Prostate gland (tissue), 2 donors: ENCODE data around the gene DDX49.

ENCODE experiments used
- POLR2A ChIP-seq: fragments of 450-650 bp; IDR thresholded peaks from one replicate; pipeline ENCODE4 v1.6.1; 2016; ENCODE audit warnings: antibody characterized with exemption, mild to moderate bottlenecking
- POLR2AphosphoS5 ChIP-seq: sonication (generic); formaldehyde crosslinking; IDR thresholded peaks from one replicate; pipeline ENCODE4 v1.6.1; 2017; ENCODE audit warnings: antibody characterized with exemption
- TF ChIP-seq, protein P1 (sequence below), 4 experiments: fragments of 200-600 bp in 2 of 4; fragments of 450-650 bp in 2 of 4; sonication (generic) in 2 of 4; IDR thresholded peaks; 1 replicate in 3 of 4; 2 replicates in 1 of 4; pipeline ENCODE4 v1.5.1; 2016 to 2019; ENCODE audit warnings: antibody characterized with exemption in 4 of 4, mild to moderate bottlenecking in 2 of 4, moderate library complexity in 2 of 4

- no peak for TF ChIP-seq POLR2A
- TF ChIP-seq, protein P1, sequence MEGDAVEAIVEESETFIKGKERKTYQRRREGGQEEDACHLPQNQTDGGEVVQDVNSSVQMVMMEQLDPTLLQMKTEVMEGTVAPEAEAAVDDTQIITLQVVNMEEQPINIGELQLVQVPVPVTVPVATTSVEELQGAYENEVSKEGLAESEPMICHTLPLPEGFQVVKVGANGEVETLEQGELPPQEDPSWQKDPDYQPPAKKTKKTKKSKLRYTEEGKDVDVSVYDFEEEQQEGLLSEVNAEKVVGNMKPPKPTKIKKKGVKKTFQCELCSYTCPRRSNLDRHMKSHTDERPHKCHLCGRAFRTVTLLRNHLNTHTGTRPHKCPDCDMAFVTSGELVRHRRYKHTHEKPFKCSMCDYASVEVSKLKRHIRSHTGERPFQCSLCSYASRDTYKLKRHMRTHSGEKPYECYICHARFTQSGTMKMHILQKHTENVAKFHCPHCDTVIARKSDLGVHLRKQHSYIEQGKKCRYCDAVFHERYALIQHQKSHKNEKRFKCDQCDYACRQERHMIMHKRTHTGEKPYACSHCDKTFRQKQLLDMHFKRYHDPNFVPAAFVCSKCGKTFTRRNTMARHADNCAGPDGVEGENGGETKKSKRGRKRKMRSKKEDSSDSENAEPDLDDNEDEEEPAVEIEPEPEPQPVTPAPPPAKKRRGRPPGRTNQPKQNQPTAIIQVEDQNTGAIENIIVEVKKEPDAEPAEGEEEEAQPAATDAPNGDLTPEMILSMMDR (IDR thresholded peaks at IDR 0.05), result no peak
- TF ChIP-seq POLR2AphosphoS5, result no peak
Measured at GRCh38 chr19:18912933-18913332, 6.6 kb upstream of the DDX49 start.
